HG02885 (cell line): Measurements from ENCODE around the gene PODXL.

ENCODE experiments used
- ATAC-seq: cut with Tn5 transposase; IDR thresholded peaks from one replicate; pipeline ENCODE4 v1.9.1; 2021; ENCODE audit warnings: mild to moderate bottlenecking; ENCODE audit not compliant: unreplicated experiment, poor library complexity

Gene PODXL

GRCh38 chr7:131568510-131568909 is 12.1 kb upstream of the PODXL start:
- no peak for ATAC-seq

GRCh38 chr7:131564640-131565039 is 8.2 kb upstream of the PODXL start:
- ATAC-seq: no peak

- no peak for ATAC-seq
Measured at GRCh38 chr7:131563918-131564317, 7.5 kb upstream of the PODXL start.

- no peak for ATAC-seq
Measured at GRCh38 chr7:131562941-131563340, 6.5 kb upstream of the PODXL start.

GRCh38 chr7:131560061-131560460 is 3.6 kb upstream of the PODXL start:
- no peak for ATAC-seq

GRCh38 chr7:131557652-131558385 is 1.4 kb upstream of the PODXL start:
- ATAC-seq: no peak

- no peak for ATAC-seq
Measured at GRCh38 chr7:131556909-131557651, 652 bp upstream of the PODXL start.

- ATAC-seq: no peak
Measured at GRCh38 chr7:131555552-131556052, 826 bp downstream of the PODXL start.

- no peak for ATAC-seq
Measured at GRCh38 chr7:131554880-131555516, 1.4 kb downstream of the PODXL start.

- ATAC-seq: no peak
Measured at GRCh38 chr7:131553931-131554330, 2.5 kb downstream of the PODXL start.

- ATAC-seq: no peak
Measured at GRCh38 chr7:131552053-131552452, 4.4 kb downstream of the PODXL start.

- no peak for ATAC-seq
Measured at GRCh38 chr7:131550846-131551245, 5.6 kb downstream of the PODXL start.

- no peak for ATAC-seq
Measured at GRCh38 chr7:131548371-131548770, 8.1 kb downstream of the PODXL start.

- ATAC-seq: no peak
Measured at GRCh38 chr7:131547589-131547988, 8.8 kb downstream of the PODXL start.

GRCh38 chr7:131546583-131547141 is 9.8 kb downstream of the PODXL start:
- no peak for ATAC-seq

- no peak for ATAC-seq
Measured at GRCh38 chr7:131546126-131546525, 10.3 kb downstream of the PODXL start.

GRCh38 chr7:131544449-131545301 is 11.8 kb downstream of the PODXL start:
- ATAC-seq: no peak

- no peak for ATAC-seq
Measured at GRCh38 chr7:131544021-131544420, 12.4 kb downstream of the PODXL start.

GRCh38 chr7:131543298-131543697 is 13.1 kb downstream of the PODXL start:
- ATAC-seq: no peak
